Right lobe of liver (tissue), 4 donors: ENCODE data around the gene NFIA.

ENCODE experiments used
- POLR2A ChIP-seq: fragments of 450-650 bp; IDR thresholded peaks from one replicate; pipeline ENCODE4 v1.6.1; 2017; ENCODE audit warnings: antibody characterized with exemption, mild to moderate bottlenecking
- TF ChIP-seq, protein P1 (sequence below), 4 donors: fragments of 200-600 bp in 3 of 4; fragments of 450-650 bp in 1 of 4; IDR thresholded peaks; one replicate each; pipeline versions ENCODE4 v1.5.1 to v1.8.0; 2016 to 2022; ENCODE audit warnings: antibody characterized with exemption in 4 of 4, mild to moderate bottlenecking in 2 of 4
- donor health status: DM: no; HTN: no; CAD: no.
- donor health status: DM: no; HTN: no; CAD: no.
- donor health status: DM: no; HTN: yes; CAD: no.

DNA sequence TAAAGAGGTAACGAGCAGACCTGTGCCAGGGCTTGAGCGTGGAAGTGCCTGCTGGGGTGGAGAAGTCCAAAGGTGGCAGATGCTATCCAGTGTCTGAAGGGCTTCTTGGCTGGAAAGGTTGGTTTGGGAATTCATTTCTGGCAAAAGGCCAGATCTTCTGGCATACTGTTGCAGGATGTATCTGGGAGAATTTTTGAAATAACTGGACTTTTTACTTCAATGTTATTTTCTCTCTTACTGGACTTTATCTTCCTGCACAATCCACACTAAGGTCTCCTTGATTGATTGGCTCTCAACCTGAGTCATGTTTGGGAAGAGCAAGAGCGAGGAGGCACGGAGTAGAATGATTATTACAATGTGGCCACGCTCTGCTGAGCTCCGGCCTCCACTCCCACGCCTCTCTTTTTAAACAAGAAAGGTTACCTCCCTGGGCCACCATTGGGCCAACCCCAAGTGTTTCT lies 364.2 kb downstream of the NFIA start:
- TF ChIP-seq, protein P1, sequence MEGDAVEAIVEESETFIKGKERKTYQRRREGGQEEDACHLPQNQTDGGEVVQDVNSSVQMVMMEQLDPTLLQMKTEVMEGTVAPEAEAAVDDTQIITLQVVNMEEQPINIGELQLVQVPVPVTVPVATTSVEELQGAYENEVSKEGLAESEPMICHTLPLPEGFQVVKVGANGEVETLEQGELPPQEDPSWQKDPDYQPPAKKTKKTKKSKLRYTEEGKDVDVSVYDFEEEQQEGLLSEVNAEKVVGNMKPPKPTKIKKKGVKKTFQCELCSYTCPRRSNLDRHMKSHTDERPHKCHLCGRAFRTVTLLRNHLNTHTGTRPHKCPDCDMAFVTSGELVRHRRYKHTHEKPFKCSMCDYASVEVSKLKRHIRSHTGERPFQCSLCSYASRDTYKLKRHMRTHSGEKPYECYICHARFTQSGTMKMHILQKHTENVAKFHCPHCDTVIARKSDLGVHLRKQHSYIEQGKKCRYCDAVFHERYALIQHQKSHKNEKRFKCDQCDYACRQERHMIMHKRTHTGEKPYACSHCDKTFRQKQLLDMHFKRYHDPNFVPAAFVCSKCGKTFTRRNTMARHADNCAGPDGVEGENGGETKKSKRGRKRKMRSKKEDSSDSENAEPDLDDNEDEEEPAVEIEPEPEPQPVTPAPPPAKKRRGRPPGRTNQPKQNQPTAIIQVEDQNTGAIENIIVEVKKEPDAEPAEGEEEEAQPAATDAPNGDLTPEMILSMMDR (IDR thresholded peaks at IDR 0.05): no peak
- TF ChIP-seq POLR2A: no peak
